Testis (tissue), 3 donors: ENCODE measurements around the gene SOBP. TPM values are rescaled to one million over a fixed set of nuclear protein-coding genes. Genes with fewer than 3 reads are reported as not detected.

Source experiments
- DNase-seq: peaks from one replicate; pipeline ENCODE4 v3.0.0-alpha.2; 2019
- H3K27ac ChIP-seq, 2 donors: fragments of 200-600 bp; sonication (generic); one replicate each; pipeline ENCODE4 v1.5.1; 2019
- H3K27me3 ChIP-seq: fragments of 200-600 bp; sonication (generic); one replicate; pipeline ENCODE4 v1.5.1; 2019
- H3K36me3 ChIP-seq: fragments of 200-600 bp; sonication (generic); one replicate; pipeline ENCODE4 v1.5.1; 2017; ENCODE audit warnings: low read depth; ENCODE audit errors: missing control alignments
- H3K4me1 ChIP-seq: fragments of 200-600 bp; sonication (generic); one replicate; pipeline ENCODE4 v1.5.1; 2019
- H3K4me3 ChIP-seq, 2 donors: fragments of 200-600 bp; sonication (generic); one replicate each; pipeline ENCODE4 v1.5.1; 2017 to 2019
- H3K9me3 ChIP-seq: fragments of 200-600 bp; sonication (generic); one replicate; pipeline ENCODE4 v1.5.1; 2017
- CTCF ChIP-seq, 3 experiments: fragments of 450-650 bp in 2 of 3; fragments of 200-600 bp in 1 of 3; sonication (generic) in 1 of 3; IDR thresholded peaks; one replicate each; pipeline ENCODE4 v1.5.1; 2016 to 2019; ENCODE audit warnings: antibody characterized with exemption in 3 of 3, mild to moderate bottlenecking in 2 of 3, moderate library complexity in 1 of 3
- POLR2A ChIP-seq: fragments of 450-650 bp; IDR thresholded peaks from one replicate; pipeline ENCODE4 v1.6.1; 2017; ENCODE audit warnings: antibody characterized with exemption, mild to moderate bottlenecking, moderate library complexity
- WGBS, 2 donors: methylation state at CpG; one replicate each; pipeline ENCODE4 v1.1.5; 2018; 5-methylcytosine and 5-hydroxymethylcytosine counted together
- intact Hi-C: fragments of 100-400 bp; cut with DNase I; formaldehyde crosslinking; loops from one replicate; pipeline ENCODE4 v1.15.1; 2023; ENCODE audit warnings: low total_unique reads
- polyA plus RNA-seq: library from polyadenylated mRNA; stranded (reverse); fragments of 350-450 nt; fragmentation: Illumina TruSeq; extraction: RNeasy Lipid Tissue Mini Kit (QIAGEN cat#74804); gene quantifications from one replicate; pipeline ENCODE4 v1.2.3, GENCODE V29; 2014; ENCODE audit warnings: low read depth, low replicate concordance; ENCODE audit not compliant: insufficient read depth
- total RNA-seq, 2 donors: library from RNA; depleted of rRNA; stranded (reverse); fragments of >200 nt; gene quantifications; one replicate each; pipeline ENCODE4 v1.2.3, GENCODE V29; 2016

Gene SOBP
- total and polyA plus RNA-seq, 3 donors from 2014 or later = 13.9 to 27.2 (median 17.2) TPM

GRCh38 chr6:107536180-107536961, 46.5 kb downstream of the SOBP start:
- TF ChIP-seq CTCF (IDR thresholded peaks at IDR 0.05) (no peak), POLR2A (no peak)

GRCh38 chr6:107537559-107537958, 47.6 kb downstream of the SOBP start:
- no peaks in the 10 kb centered on the region for H3K36me3 ChIP-seq
- H3K4me3 ChIP-seq = no peak overlapping the region
- intact Hi-C loops = no loop called here
- TF ChIP-seq POLR2A = no peak
- TF ChIP-seq CTCF (IDR thresholded peaks at IDR 0.05) = no peak
- H3K27me3 ChIP-seq = no peaks in the 10 kb centered on the region
- H3K27ac ChIP-seq = no peak overlapping the region
- no peaks in the 10 kb centered on the region for H3K4me1 ChIP-seq
- DNase-seq = no peak
- 83 to 94% methylated on average over 3 of the region's 3 CpGs for WGBS, 2 donors
- no peaks in the 10 kb centered on the region for H3K9me3 ChIP-seq

More at GRCh38 chr6:107536180-107536961, 46.5 kb downstream of the SOBP start:
- DNase-seq = no peak
- 82 to 91% methylated on average over 6 of the region's 6 CpGs for WGBS, 2 donors
- Histone ChIP-seq H3K4me3 (no peak overlapping the region), H3K9me3 (no peaks in the 10 kb centered on the region), H3K27ac (no peak overlapping the region), H3K27me3 (no peaks in the 10 kb centered on the region), H3K36me3 (no peaks in the 10 kb centered on the region), H3K4me1 (no peaks in the 10 kb centered on the region)
- intact Hi-C loops = no loop called here

- intact Hi-C loops = no loop called here
- Histone ChIP-seq H3K27ac (no peak overlapping the region), H3K9me3 (no peaks in the 10 kb centered on the region), H3K4me3 (no peak overlapping the region), H3K27me3 (no peaks in the 10 kb centered on the region), H3K4me1 (no peaks in the 10 kb centered on the region), H3K36me3 (no peaks in the 10 kb centered on the region)
- no peak for DNase-seq
- 82 to 95% methylated on average over 4 of the region's 4 CpGs for WGBS, 2 donors
- no peak for TF ChIP-seq POLR2A
- no peak for TF ChIP-seq CTCF (IDR thresholded peaks at IDR 0.05)
Observed at GRCh38 chr6:107538856-107539387, 49.0 kb downstream of the SOBP start.

GRCh38 chr6:107539409-107539808, 49.5 kb downstream of the SOBP start:
- whole genome bisulfite sequencing, 2 donors = 83% methylated on average over 6 of the region's 6 CpGs
- no peak for TF ChIP-seq CTCF (IDR thresholded peaks at IDR 0.05)
- no peak for TF ChIP-seq POLR2A
- H3K36me3 ChIP-seq = no peaks in the 10 kb centered on the region
- H3K27ac ChIP-seq = no peak overlapping the region
- H3K9me3 ChIP-seq = no peaks in the 10 kb centered on the region
- intact Hi-C loops = no loop called here
- H3K27me3 ChIP-seq = no peaks in the 10 kb centered on the region
- H3K4me3 ChIP-seq = no peak overlapping the region
- DNase-seq = no peak
- H3K4me1 ChIP-seq = no peaks in the 10 kb centered on the region
